B cell (primary cell): Measurements from ENCODE around the gene OPTN.

ENCODE experiments used
- EZH2 ChIP-seq: IDR thresholded peaks from 2 replicates; pipeline ENCODE4 v1.6.1; 2012; ENCODE audit warnings: borderline replicate concordance, low read depth, mild to moderate bottlenecking, moderate library complexity, low read length; ENCODE audit not compliant: insufficient read depth, poor library complexity, severe bottlenecking
- TF ChIP-seq, protein P1 (sequence below): fragments of 200-600 bp; IDR thresholded peaks from one replicate; pipeline ENCODE4 v1.8.0; 2022; ENCODE audit warnings: antibody characterized with exemption, mild to moderate bottlenecking

DNA sequence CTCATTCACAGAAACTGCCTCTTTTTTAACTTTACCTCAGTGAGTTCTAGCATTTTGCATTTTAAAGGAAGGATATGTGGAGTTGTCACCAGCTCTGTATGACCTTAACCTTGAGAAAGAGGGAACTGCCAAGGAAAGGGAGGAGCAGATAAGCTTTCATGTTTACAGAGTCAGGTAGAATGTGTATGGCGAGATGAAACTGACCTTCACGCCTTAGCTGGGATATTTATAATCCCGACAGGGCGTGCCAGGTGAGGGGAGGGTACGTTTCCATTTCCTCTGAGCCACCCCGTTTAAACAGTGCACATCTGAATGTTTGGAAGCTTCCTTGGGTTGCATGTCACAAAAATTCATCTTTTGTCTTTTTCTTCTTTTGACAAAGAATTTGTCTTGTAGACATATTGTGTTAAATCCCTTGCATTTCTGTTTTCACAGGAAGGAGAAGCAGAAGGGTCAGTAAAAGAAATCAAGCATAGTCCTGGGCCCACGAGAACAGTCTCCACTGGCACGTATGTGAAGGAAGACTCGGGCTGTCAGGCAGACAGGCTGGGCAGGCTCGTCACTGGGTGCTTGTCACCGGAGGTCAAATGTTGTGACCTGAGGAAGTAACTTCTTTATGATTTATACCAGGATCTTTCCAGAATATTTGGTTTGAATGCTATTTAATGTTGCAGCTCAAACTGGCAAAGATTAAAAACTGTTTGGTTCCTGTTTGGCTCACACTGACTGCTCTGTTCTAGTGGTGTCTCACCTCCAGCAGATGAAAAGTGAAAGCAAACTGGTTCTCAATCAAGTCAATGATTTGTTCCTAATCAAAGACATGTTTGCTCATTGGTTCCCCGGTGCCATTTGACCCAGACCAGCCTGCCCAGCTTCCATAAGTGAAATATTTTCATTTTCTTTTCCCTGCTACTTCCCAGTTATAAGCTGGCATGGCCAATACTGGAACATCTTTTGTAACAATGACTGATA lies 16.2 kb downstream of the OPTN start:
- TF ChIP-seq, protein P1, sequence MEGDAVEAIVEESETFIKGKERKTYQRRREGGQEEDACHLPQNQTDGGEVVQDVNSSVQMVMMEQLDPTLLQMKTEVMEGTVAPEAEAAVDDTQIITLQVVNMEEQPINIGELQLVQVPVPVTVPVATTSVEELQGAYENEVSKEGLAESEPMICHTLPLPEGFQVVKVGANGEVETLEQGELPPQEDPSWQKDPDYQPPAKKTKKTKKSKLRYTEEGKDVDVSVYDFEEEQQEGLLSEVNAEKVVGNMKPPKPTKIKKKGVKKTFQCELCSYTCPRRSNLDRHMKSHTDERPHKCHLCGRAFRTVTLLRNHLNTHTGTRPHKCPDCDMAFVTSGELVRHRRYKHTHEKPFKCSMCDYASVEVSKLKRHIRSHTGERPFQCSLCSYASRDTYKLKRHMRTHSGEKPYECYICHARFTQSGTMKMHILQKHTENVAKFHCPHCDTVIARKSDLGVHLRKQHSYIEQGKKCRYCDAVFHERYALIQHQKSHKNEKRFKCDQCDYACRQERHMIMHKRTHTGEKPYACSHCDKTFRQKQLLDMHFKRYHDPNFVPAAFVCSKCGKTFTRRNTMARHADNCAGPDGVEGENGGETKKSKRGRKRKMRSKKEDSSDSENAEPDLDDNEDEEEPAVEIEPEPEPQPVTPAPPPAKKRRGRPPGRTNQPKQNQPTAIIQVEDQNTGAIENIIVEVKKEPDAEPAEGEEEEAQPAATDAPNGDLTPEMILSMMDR: no peak
- TF ChIP-seq EZH2: no peak
